Stimulated activated CD8-positive, alpha-beta memory T cell treated with anti-CD3 and anti-CD28 coated beads, Interleukin-4, amount 100 ng/mL, for 24 hours (primary cell): ENCODE measurements around the gene SLC26A5.
"Not testable (repeated sequence)": the region's sequence is repeated elsewhere in the genome, so short reads cannot be mapped to it uniquely, and the experiment has no call there.

Experiments used
- DNase-seq: peaks from one replicate; pipeline ENCODE4 v3.0.0-alpha.2; 2020; ENCODE audit warnings: low read depth

Gene SLC26A5

DNA sequence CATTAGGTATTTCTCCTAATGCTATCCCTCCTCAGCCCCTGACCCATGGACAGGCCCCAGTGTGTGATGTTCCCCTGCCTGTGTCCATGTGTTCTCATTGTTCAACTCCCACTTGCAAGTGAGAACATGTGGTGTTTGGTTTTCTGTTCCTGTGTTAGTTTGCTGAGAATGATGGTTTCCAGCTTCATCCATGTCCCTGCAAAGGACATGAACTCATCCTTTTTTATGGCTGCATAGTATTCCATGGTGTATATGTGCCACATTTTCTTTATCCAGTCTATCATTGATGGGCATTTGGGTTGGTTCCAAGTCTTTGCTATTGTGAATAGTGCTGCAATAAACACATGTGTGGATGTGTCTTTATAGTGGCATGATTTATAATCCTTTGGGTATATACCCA lies 46.3 kb downstream of the SLC26A5 start:
- not testable (repeated sequence) for DNase-seq

- DNase-seq, result no peak
These were observed 47.4 kb downstream of the SLC26A5 start for GRCh38 chr7:103398483-103399127.

GRCh38 chr7:103396471-103396870 lies 49.5 kb downstream of the SLC26A5 start:
- no peak for DNase-seq

DNA sequence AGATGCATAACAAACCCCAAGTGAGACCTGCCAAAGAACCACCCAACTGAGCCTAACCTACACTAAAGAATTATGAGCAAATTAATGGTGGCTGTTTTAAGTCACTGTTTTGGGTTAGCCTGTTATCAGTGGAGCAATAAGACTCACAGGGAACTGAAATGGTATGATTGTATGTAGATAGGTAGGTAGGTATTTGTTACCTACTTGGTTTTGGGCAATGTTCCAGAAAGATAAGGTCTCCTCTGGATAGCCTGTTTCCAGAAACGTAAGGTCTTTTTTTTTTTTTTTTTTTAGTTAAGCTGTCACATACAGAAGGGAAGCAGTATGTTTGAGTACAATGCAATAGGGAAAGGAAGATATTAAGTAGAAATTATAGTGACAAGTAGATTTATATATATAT lies 50.9 kb downstream of the SLC26A5 start:
- DNase-seq, result no peak

DNA sequence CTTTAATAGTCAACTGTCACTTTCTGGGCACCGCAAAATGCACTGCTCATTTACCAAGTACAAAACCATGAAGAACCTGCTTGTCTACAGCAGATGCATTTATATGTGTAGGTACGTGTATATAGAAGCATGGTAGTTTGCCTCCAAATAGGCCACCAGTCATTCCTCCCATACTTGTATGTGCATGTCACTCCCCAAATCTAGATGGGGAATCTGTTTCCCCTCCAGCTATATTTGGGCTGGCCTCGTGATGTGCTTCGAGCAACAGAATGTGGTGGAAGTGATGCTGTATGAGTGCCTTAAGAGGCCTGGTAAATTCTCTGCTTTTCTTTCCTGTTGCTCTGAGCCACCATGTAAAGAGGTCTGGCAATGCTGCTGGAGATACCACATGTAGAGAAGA lies 51.4 kb downstream of the SLC26A5 start:
- no peak for DNase-seq

- no peak for DNase-seq
These were observed 54.0 kb downstream of the SLC26A5 start for GRCh38 chr7:103391976-103392375.

- DNase-seq, result no peak
These were observed 54.9 kb downstream of the SLC26A5 start for GRCh38 chr7:103391150-103391549.

- DNase-seq, result no peak
These were observed 56.7 kb downstream of the SLC26A5 start for GRCh38 chr7:103389263-103389662.

- DNase-seq, result no peak
These were observed 57.4 kb downstream of the SLC26A5 start for GRCh38 chr7:103388469-103389140.

GRCh38 chr7:103387242-103387641 lies 58.8 kb downstream of the SLC26A5 start:
- DNase-seq, result no peak

DNA sequence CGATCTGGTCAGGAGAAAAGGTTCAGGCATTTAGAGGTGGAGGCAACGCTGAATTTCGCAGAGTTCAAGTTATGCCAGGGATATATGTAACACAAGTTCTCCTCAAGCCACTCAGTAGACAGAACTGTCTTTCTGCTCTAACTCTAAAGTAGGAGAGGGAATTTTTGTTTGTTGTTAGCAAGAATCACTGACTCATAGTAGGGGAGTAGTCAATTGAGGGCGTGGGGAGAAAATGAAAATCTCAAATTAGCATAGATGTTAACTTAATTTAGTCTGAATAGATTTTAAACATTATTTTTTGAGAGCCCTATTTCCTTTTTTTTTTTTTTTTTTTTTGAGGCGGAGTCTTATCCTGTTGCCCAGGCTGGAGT lies 64.0 kb downstream of the SLC26A5 start:
- DNase-seq, result no peak

DNA sequence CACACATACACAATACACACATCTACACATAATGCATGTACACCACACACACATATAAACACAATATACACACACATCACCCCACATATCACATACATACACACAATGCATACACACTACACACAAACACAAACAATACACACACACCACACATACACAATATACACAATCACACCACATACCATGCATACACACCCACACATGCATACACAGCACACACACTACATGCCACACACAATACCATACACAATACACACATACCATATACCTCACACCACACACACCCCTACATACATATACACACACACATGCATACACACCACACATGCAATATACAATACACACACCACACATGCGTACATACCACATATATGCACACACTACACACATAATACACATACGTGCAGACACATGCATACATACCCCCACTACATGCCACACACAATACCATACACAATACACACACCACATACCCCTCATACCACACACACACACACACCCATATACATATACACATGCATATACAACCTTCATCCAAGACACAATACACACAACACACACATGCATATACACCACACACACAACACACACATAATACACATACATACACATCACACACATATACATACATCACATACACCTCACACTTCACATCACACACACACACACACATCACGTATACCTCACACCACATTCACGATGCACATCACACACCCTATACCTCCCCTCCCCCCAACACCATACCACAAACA lies 64.6 kb downstream of the SLC26A5 start:
- DNase-seq, result no peak

DNA sequence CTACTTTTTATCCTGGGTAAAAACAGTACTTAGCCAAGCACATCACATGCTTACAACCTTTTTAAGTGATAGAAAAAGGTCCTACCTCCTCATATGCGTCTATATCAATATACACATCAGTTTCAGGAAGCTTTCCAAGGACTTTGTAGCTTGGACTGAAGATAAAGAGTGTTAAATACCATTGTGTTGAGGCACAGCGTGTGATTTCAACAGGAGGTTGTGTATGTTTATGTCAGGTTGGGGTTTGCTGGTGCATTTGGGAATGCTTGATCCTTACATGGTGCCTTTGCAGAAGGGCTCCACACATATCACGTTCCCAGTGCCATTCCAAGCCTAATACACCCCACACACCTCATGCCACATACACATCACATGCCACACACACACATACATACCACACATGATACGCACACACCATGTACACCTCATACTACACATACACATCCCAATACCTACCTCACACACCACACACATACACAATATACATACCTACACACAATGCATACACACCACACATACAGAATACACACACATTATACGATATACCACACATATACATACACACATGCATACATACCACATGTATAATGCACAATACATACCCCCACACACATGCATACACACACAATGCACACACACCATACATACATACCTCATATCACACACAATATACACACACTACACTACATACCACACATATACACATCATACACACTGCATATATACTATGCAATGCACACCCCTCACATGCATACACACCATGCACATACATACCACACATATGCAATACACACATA lies 65.4 kb downstream of the SLC26A5 start:
- DNase-seq, result no peak

DNA sequence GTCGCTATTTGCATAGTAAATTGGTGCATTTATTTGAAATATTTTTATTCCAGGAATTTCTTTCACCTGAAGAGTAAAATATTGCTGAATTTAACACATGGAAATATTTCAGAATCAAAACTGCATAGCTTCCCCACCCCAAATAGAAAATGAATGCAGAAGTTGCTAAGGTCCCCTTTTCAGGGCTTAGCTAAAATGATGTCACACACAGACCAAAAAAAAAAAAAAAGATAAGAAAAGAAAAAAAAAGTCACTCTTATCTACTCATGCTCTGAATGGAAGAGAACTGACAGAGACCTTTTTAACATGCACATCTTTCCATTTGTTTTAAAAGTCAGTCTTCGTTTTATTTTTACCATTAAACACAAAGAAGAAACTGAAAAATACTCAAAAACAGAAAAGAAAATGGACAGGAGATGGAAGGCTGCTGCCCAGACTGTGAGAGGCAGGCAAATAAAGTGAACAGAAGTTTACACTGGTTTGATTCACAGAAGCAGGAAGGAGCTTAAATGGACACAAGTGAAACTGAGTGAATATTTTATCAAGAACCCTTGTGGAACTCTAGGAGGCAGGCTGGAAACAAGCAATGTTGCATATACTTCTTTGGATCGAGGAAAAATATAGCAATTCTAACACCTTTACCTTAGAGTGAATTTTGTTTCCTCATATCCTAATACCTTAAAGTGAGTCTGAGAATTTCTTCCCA lies 66.6 kb downstream of the SLC26A5 start:
- no peak for DNase-seq

DNA sequence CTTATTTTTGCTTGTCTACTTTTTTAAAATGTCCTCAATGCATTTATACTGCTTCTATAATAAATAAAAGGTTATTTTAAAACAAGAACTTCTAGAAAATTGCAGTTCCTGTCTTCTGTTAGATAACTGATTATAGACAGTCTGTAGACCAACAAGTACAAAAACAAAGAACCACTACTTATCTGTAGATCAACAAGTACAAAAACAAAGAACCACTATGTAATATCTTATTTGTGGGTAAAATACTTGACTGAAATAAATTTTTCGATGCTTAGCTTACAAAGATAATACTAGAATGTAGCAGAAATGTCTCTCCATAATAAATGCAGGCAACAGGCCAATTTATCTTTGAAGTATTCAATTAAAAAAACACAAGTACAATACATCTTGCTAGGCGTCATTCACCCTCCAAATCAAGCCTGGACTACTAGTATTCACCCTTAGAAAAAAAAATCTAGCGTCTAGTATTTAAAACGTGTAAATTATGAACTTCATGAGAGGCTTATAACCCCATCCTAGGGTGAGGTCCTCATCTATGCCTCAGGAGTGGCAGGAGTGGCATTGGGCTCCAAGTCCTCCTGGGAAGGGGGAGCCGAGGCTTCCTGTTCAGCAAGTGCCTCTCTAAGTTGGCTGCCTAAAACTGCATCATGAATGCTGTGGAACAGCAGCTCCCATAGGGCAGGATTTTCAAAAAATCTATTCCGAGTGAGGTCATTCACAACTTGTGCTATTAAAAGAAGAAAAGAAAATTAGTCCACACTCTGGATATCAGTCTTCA lies 72.0 kb downstream of the SLC26A5 start:
- DNase-seq, result no peak

DNA sequence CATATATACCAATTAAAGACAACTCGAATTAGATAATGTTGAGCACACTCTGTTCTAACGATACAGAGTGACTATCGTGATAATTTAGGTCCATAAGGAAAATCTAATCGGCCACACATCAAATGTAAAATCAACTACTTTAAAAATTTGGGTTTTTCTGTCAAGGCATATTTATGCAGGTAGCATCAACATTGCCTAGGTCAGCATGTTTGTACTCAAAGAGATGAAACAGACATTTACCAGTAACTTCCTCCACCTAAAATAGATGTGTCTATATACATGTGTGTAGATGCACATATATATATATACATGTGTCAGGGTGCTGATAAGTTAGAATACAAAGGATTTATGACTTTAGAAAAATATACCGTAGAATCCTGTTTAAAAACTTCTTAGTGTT lies 76.6 kb downstream of the SLC26A5 start:
- DNase-seq, result no peak

DNA sequence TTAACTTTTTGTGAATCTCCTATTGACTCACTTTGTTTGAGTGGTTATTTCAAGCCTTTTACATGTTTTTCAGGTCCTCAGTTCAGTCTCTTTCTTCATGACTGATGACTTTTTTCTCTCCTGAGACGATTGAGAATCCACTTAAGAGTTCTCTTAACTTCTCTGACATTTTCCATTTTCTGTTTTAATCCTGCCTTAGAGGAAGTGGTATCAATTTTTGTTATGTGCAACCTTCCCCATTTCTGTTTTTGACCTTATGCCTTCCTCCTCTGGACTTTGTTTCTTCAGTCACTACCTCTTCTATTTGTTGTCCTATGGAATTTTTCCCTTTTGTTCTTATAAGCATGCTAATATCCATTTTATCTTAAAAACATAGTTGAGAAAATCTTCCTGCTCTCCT lies 96.2 kb downstream of the SLC26A5 start:
- no peak for DNase-seq

DNA sequence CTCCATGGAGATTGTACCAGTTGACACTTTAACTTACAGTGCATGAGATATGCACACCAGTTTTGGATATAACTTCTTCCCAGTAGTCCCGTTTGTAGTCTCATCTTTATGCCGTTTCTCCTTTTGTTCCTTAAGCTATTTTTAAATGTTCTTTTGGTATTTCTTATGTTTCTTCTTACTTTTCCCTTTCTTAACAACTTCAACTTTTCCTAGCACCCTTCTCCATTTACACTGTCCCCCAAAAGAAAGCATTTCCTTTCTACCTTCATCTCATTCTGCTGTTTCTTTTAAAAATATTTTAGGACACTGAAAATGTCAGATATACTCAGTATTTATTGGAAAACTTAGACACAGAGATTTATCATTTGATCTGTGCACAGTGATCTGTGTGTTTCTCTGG lies 97.0 kb downstream of the SLC26A5 start:
- no peak for DNase-seq

DNA sequence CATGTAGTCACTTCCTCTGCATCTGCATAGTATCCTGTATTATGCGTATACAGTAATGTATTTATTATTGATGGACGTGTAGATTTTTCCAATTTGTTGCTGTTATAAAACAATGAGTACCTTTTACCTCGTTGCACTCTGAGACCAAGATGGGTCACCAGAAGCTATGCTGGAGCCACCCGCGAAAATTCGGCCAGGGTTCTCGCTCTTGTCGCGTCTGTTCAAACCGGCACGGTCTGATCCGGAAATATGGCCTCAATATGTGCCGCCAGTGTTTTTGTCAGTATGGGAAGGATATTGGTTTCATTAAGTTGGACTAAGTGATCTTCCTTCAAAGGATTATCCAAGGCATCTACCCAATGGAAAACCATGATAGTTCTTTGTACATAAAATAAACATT lies 97.6 kb downstream of the SLC26A5 start:
- no peak for DNase-seq

DNA sequence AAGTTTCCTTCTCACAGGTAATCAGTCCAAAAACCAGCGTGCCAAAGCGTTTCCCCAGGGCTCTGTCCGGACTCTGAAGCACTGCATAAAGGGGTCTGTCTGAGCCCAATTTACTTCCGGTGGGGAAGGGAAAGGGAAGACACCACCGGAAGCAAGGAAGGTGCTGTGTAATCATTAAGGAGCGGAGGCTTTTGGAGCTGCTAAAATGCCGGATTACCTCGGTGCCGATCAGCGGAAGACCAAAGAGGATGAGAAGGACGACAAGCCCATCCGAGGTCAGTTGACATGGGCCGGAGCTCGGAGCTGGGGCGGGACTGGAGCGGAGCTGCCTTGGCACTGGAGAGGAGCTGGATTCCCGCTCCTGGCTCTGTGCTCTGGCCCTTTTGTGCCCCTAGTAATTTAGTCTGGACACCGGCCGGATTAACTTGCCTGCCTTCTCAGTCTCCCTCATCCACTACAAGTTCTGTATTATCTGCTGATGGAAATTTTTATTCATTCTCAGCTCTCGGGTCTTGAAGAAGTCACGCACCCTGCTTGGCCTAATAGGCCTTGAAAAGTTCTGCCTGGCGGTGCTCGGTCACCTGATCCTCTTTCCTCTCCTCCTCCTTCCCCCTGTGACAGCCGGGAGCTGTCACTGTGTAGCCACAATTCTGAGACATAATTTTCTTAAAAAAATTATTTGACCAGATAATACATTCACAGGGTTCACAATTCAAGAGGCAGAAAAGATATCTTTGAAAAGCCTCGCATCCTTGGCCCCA lies 98.3 kb downstream of the SLC26A5 start, which contains the start of gene PSMC2:
PSMC2 (plus strand) TSS at position 137 of the 761 bp plus-strand sequence; CDS start at position 206, 69 bp downstream.
- peak; percentile 68 for DNase-seq
